Left lung (tissue), 10 donors: Measurements from ENCODE around the gene DACH1. TPM values are rescaled to one million over a fixed set of nuclear protein-coding genes. Genes with fewer than 3 reads are reported as not detected.

ENCODE experiments used
- ATAC-seq: fragments of 200-7000 bp; cut with Tn5 transposase; one replicate; pipeline ENCODE4 v1.9.1; 2020; ENCODE audit warnings: moderate library complexity
- DNase-seq, 4 donors: peaks; one replicate each; pipeline ENCODE4 v3.0.0-alpha.2; 2013 to 2020
- H3K27ac ChIP-seq, 2 donors: fragments of 200-600 bp; sonication (generic) in 1 of 2; one replicate each; pipeline versions ENCODE4 v1.5.0 to v1.8.0; 2020 to 2021
- H3K27me3 ChIP-seq, 2 donors: fragments of 200-600 bp; sonication (generic) in 1 of 2; one replicate each; pipeline versions ENCODE4 v1.5.0 to v1.8.0; 2020 to 2021
- H3K36me3 ChIP-seq, 2 donors: fragments of 200-600 bp; sonication (generic) in 1 of 2; one replicate each; pipeline versions ENCODE4 v1.5.0 to v1.8.0; 2020 to 2021
- H3K4me1 ChIP-seq, 2 donors: fragments of 200-600 bp; one replicate each; pipeline ENCODE4 v1.8.0; 2021
- H3K4me3 ChIP-seq, 2 donors: fragments of 200-600 bp; sonication (generic) in 1 of 2; one replicate each; pipeline versions ENCODE4 v1.5.0 to v1.8.0; 2020 to 2021; ENCODE audit warnings: mild to moderate bottlenecking in 1 of 2
- H3K9me3 ChIP-seq, 2 donors: fragments of 200-600 bp; sonication (generic) in 1 of 2; one replicate each; pipeline versions ENCODE4 v1.5.0 to v1.8.0; 2020 to 2021
- CTCF ChIP-seq, 2 donors: fragments of 200-600 bp; sonication (generic) in 1 of 2; IDR thresholded peaks; one replicate each; pipeline versions ENCODE4 v1.5.0 to v1.8.0; 2021; ENCODE audit warnings: antibody characterized with exemption in 2 of 2
- intact Hi-C, 2 donors: fragments of 100-400 bp; cut with DNase I; formaldehyde crosslinking; loops; one replicate each; pipeline versions ENCODE4 v1.11.2 to v1.14.2; 2022
- polyA plus RNA-seq, 6 donors: library from polyadenylated mRNA; unstranded; fragments of 120-200 nt; gene quantifications; one replicate each; pipeline ENCODE4 v1.2.1, GENCODE V29; 2013; ENCODE audit not compliant: insufficient read length in 6 of 6
- total RNA-seq, 2 donors: library from RNA; stranded (reverse); fragmentation: NEBNext Ultra II Directional; extraction: Animal tissue kit (Norgen Biotek cat#: 25700); gene quantifications; one replicate each; pipeline ENCODE4 v1.2.1, GENCODE V29; 2021
- donor health status: DM: no; HTN: yes; CAD: no.
- donor health status: DM: no; HTN: no; CAD: no.

The DACH1 gene
- total and polyA plus RNA-seq, 8 donors = 4.6 to 47.5 (median 43.9) TPM

- DNase-seq (no peak), ATAC-seq (no peak)
- H3K9me3 ChIP-seq = no peaks in the 10 kb centered on the region
- H3K4me3 ChIP-seq = no peak overlapping the region
- H3K36me3 ChIP-seq = no peaks in the 10 kb centered on the region
- no peak overlapping the region for H3K27ac ChIP-seq
- H3K4me1 ChIP-seq = peaks cover 6 to 12% of the 10 kb centered on the region in 2 donors
- intact Hi-C loops = no loop called here
- no peaks in the 10 kb centered on the region for H3K27me3 ChIP-seq
- no peak for TF ChIP-seq CTCF (IDR thresholded peaks at IDR 0.05)
These were observed 152.1 kb downstream of the DACH1 start for GRCh38 chr13:71714802-71715375.

GRCh38 chr13:71712988-71713653 lies 153.9 kb downstream of the DACH1 start:
- no peak for TF ChIP-seq CTCF (IDR thresholded peaks at IDR 0.05)
- Histone ChIP-seq H3K36me3 (no peaks in the 10 kb centered on the region), H3K4me1 (peaks cover 6 to 12% of the 10 kb centered on the region in 2 donors), H3K9me3 (no peaks in the 10 kb centered on the region), H3K4me3 (no peak overlapping the region), H3K27ac (no peak overlapping the region), H3K27me3 (no peaks in the 10 kb centered on the region)
- ATAC-seq (no peak), DNase-seq (peak in 2 of 4 donors; percentile 36 to 50)
- intact Hi-C loops = no loop called here

DNA sequence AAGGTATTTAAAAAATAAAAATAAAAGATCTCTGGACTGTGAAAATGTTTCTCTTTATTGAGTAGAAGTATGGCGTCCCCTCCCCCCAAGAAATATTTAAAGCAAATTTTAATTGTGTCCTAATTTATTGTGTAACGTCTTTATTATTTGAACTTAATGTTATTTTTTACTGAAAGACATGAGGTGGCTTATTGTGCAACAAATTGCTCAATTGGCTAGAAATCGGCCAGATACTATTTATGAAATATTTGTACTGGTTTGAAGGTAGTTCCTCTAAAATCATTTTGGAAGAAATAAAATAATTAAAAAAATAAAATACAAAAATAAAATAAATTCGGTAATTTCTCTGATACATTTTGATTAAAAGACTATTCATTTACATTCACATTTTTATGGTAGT lies 162.3 kb downstream of the DACH1 start:
- ATAC-seq (no peak), DNase-seq (peak in 1 of 4 donors; percentile 30)
- TF ChIP-seq CTCF (IDR thresholded peaks at IDR 0.05) = no peak
- Histone ChIP-seq H3K27me3 (no peaks in the 10 kb centered on the region), H3K4me3 (no peak overlapping the region), H3K27ac (no peak overlapping the region), H3K36me3 (no peaks in the 10 kb centered on the region), H3K4me1 (peaks cover 0 to 3% of the 10 kb centered on the region in 2 donors), H3K9me3 (no peaks in the 10 kb centered on the region)
- intact Hi-C loops = no loop called here

DNA sequence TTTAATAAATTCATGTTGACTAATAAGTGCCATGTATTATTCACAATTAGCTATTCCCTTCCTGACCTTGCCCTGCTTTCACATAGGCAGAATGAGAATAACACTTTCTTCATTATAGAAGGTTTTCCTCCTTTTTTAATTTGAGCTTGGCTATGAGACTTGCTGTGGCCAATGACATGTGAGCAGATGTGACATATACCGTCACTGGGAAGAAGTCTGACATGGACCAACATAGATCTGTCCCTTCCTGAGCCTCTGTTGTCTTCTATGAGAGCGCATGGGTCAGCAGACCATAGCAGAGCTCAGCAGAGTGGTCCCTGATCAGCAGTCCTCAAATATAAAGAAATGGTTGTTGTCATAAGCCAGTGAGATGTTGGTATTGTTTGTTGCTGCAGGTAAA lies 163.9 kb downstream of the DACH1 start:
- Histone ChIP-seq H3K4me1 (peaks cover 0 to 3% of the 10 kb centered on the region in 2 donors), H3K4me3 (no peak overlapping the region), H3K27me3 (no peaks in the 10 kb centered on the region), H3K36me3 (no peaks in the 10 kb centered on the region), H3K9me3 (no peaks in the 10 kb centered on the region), H3K27ac (no peak overlapping the region)
- intact Hi-C loops = no loop called here
- ATAC-seq (no peak), DNase-seq (no peak)
- TF ChIP-seq CTCF (IDR thresholded peaks at IDR 0.05) = no peak

DNA sequence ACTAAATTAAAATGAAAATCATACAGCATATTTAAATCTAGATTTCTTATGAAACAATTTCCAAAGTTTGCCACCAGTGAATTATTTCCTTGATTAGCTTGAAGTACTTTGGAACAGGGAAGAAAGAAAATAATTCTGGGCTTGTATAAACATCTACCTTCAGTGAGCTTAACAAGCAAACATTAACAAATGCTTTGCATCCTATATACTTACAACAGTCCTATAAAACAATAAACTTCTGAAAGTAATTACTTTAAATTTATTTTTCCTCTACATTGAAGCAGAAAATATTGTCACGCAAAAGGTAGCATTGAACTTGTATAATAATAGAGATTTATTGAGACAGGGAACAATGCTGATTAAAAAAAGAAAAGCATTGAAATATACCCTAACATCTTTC lies 164.8 kb downstream of the DACH1 start:
- intact Hi-C loops = no loop called here
- DNase-seq (no peak), ATAC-seq (no peak)
- H3K27me3 ChIP-seq = no peaks in the 10 kb centered on the region
- H3K27ac ChIP-seq = no peak overlapping the region
- H3K4me3 ChIP-seq = no peak overlapping the region
- no peaks in the 10 kb centered on the region for H3K9me3 ChIP-seq
- peaks cover 0 to 3% of the 10 kb centered on the region in 2 donors for H3K4me1 ChIP-seq
- no peak for TF ChIP-seq CTCF (IDR thresholded peaks at IDR 0.05)
- no peaks in the 10 kb centered on the region for H3K36me3 ChIP-seq
